Right lung (tissue), 10 donors: ENCODE results near the gene OSCP1. TPM values are rescaled to one million over a fixed set of nuclear protein-coding genes. Genes with fewer than 3 reads are reported as not detected.
"Not testable (repeated sequence)": the region's sequence is repeated elsewhere in the genome, so short reads cannot be mapped to it uniquely, and the experiment has no call there.

Source experiments
- DNase-seq, 2 donors: peaks; one replicate each; pipeline ENCODE4 v3.0.0-alpha.2; 2013
- long read RNA-seq, 8 donors: transcript quantifications; one replicate each; lab custom pipeline, GENCODE V29; 2026
- polyA plus RNA-seq, 5 donors: library from polyadenylated mRNA; unstranded; fragments of 120-200 nt; gene quantifications; one replicate each; pipeline versions ENCODE4 v1.2.1 to v1.2.3, GENCODE V29; 2013; ENCODE audit warnings: inconsistent platforms in 1 of 5, low replicate concordance in 1 of 5; ENCODE audit not compliant: insufficient read length in 5 of 5, insufficient read depth in 1 of 5

Gene OSCP1, protein sequence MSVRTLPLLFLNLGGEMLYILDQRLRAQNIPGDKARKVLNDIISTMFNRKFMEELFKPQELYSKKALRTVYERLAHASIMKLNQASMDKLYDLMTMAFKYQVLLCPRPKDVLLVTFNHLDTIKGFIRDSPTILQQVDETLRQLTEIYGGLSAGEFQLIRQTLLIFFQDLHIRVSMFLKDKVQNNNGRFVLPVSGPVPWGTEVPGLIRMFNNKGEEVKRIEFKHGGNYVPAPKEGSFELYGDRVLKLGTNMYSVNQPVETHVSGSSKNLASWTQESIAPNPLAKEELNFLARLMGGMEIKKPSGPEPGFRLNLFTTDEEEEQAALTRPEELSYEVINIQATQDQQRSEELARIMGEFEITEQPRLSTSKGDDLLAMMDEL
- polyA plus RNA-seq, result 10 to 100 TPM; 14.8 to 20.6 (median 20.1) TPM
- long read RNA-seq, donor 1, transcript OSCP1-201 (10 exons, 1,455 nt), result major isoform, 6 of 12 reads
- long read RNA-seq, donor 1, transcript OSCP1-202 (5 exons, 767 nt), result major isoform, 6 of 12 reads
- long read RNA-seq, donor 1, partial matches to known transcripts, result 0 of 12 reads
- long read RNA-seq, donor 1, other reads (novel, unspliced or antisense), result 0 of 12 reads
- long read RNA-seq, donor 2, partial matches to known transcripts, result 0 of 1 reads
- long read RNA-seq, donor 2, other reads (novel, unspliced or antisense), result 0 of 1 reads
- long read RNA-seq, donor 3, partial matches to known transcripts, result 0 of 3 reads
- long read RNA-seq, donor 3, other reads (novel, unspliced or antisense), result 0 of 3 reads
- long read RNA-seq, donor 4, partial matches to known transcripts, result 0 of 1 reads
- long read RNA-seq, donor 4, other reads (novel, unspliced or antisense), result 0 of 1 reads
- long read RNA-seq, donor 5, partial matches to known transcripts, result 0 of 5 reads
- long read RNA-seq, donor 5, other reads (novel, unspliced or antisense), result 0 of 5 reads
- long read RNA-seq, donor 6, transcript OSCP1-201 (10 exons, 1,455 nt), result major isoform, 5 of 8 reads
- long read RNA-seq, donor 6, partial matches to known transcripts, result 0 of 8 reads
- long read RNA-seq, donor 6, other reads (novel, unspliced or antisense), result 0 of 8 reads
- long read RNA-seq, donor 7, transcript OSCP1-201 (10 exons, 1,455 nt), result major isoform, 6 of 6 reads
- long read RNA-seq, donor 7, partial matches to known transcripts, result 0 of 6 reads
- long read RNA-seq, donor 7, other reads (novel, unspliced or antisense), result 0 of 6 reads
- long read RNA-seq, donor 8, partial matches to known transcripts, result 0 of 1 reads
- long read RNA-seq, donor 8, other reads (novel, unspliced or antisense), result 0 of 1 reads

DNA sequence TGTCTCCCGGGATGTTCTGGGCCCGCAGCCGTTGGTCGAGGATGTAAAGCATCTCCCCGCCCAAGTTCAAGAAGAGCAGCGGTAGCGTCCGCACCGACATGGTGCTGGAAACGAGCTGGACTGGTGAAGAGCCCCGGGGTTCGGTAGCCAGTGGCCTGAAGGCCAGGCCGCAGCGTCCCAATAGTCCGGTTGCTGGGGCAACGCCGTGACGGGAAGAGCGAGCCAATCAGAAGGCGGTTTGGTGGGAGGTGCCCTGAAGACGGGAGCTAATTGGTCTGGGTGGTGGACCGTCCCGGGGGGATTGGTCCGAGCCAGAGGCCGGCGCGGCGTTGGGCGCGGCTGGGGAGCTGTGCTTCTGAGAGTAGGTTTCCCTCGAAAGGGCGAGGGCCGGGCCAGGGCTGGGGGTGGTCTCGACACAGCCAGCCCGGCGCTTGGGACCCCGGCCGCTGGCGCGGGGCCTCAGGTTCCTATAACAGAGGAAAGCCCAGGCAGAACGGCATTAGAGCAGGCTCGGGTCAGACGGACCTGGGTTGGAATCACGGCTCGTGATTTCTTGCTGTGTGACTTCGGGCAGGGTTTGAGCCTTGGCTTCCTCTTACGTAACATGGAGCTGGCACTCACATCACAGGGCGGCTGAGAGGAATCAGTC lies at the start of gene OSCP1:
Gene OSCP1, minus strand, starts transcription at position 182 of the 649 bp plus-strand sequence. Its CDS starts 82 bp downstream, at position 100.
- DNase-seq, result peak; percentile 97

DNA sequence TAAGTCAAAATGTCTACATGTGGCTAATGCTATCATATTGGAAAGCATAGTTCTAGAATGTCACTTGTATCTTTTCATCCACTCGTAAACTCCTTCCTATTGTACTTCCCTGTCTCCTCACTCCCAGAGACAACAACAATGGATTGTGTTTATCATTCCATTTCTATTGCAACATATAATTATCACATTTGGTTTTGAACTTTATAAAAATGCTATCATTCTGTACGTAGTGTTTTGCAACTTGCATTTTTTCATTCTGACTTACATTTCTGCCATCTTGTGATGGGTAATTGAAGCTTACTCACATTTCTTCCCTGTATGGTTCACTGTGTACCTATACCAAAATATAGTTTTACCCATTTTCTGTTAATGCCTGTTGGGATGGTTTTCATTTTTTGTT lies 47.0 kb upstream of the OSCP1 start:
- no peak for DNase-seq

DNA sequence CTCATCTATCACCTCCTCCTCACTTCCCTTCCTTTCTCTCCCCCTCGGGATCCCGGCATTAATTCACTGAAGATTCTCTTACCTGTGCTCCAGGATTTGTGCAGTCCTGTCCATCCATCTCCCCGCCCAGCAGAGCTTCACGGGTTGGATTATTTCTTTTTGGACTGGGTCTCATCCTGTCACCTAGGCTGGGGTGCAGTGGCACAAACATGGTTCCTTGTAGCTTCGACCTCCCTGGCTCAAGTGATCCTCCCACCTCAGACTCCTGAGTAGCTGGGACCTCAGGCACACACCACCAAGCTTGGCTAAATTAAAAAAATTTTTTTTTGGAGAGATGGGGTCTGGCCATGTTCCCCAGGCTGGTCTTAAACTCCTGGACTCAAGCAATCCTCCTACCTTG lies 44.7 kb upstream of the OSCP1 start:
- no peak for DNase-seq

DNA sequence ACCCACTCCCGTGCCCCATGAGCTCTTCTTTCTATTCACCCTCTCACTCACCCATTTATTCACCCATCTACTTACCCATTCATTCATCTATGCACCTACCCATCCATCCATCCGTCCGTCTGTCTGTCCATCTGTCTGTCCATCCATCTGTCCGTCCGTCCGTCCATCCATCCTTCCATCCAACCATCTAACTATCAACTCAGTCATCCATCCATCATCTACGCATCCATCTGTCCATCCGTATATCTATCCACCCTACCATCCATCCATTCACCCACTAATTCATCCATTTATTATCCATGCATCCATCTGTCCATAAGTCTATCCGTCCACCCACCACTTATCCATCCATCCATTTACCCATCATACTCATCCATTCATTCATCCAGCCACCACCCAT lies 43.3 kb upstream of the OSCP1 start:
- no peak for DNase-seq

DNA sequence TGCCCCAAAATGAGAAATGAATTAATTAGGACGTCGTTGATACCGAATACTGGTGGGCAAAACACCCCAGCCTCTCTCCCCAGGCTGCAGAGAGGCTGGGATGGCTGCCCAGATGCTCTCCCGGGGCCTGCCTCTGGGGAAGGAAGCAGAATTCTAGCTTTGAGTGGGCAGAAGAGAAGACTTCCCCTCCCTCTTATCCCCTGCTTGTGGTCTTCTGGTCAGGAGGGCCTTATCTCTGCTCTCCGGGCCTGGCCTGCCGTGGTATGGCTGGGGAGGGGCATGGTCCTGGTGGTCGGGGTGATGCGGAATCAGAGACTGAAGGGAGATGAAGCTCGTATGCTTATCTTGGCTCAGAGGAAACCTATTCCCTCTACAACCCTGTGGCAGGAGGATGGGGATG lies 42.2 kb upstream of the OSCP1 start:
- DNase-seq, result no peak

DNA sequence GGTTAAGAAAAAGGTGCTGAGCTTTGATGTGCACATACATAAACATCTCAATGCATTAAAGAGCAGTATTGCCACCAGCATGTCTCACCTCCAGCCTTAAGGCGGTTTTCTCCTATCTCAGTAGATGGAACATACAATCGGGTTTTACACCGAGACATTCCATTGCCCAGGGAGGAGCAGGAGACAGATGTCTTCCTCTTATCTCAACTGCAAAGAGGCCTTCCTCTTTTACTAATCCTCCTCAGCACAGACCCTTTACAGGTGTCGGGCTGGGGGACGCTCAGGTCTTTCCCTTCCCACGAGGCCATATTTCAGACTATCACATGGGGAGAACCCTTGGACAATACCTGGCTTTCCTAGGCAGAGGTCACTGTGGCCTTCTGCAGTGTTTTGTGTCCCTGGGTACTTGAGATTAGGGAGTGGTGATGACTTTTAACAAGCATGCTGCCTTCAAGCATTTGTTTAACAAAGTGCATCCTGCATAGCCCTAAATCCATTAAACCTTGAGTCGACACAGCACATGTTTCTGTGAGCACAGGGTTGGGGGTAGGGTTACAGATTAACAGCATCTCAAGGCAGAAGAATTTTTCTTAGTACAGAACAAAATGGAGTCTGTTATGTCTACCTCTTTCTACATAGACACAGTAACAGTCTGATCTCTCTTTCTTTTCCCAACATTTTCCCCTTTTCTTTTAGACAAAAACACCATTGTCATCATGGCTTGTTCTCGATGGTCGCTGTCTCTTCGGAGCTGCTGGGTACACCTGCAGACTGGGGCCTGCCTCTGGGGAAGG lies 39.2 kb upstream of the OSCP1 start:
- DNase-seq, result not testable (repeated sequence)

DNA sequence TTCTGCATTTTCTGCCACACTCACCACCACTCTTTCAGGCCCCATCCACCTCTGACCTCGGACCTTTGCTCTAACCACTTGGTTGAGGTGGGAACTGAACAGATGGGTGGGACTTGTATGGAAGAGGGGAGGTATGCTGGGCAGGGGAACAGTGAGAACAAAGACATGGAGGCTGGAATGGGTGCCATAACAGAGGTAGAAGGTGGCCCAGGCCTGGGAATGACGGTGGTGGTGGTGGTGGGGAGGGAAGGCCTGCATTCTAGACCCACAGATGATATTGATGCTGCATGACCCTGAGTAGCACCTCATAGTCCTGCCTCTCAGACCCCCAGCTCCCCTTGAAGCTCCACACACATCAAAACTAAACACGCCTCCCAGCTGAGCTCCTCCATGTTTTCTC lies 37.7 kb upstream of the OSCP1 start:
- DNase-seq, result no peak

DNA sequence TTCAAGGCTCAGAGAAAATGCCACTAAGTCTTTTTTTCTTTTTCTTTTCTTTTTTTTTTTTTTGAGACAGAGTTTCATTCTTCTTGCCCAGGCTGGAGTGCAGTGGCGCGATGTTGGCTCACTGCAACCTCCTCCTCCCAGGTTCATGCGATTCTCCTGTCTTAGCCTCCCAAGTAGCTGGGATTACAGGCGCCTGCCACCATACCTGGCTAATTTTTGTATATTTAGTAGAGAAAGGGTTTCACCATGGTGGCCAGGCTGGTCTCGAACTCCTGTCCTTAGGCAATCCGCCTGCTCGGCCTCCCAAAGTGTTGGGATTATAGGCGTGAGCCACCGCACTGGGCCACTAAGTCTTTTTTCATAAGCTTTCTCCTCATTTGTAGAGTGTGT lies 37.1 kb upstream of the OSCP1 start:
- DNase-seq, result not testable (repeated sequence)

DNA sequence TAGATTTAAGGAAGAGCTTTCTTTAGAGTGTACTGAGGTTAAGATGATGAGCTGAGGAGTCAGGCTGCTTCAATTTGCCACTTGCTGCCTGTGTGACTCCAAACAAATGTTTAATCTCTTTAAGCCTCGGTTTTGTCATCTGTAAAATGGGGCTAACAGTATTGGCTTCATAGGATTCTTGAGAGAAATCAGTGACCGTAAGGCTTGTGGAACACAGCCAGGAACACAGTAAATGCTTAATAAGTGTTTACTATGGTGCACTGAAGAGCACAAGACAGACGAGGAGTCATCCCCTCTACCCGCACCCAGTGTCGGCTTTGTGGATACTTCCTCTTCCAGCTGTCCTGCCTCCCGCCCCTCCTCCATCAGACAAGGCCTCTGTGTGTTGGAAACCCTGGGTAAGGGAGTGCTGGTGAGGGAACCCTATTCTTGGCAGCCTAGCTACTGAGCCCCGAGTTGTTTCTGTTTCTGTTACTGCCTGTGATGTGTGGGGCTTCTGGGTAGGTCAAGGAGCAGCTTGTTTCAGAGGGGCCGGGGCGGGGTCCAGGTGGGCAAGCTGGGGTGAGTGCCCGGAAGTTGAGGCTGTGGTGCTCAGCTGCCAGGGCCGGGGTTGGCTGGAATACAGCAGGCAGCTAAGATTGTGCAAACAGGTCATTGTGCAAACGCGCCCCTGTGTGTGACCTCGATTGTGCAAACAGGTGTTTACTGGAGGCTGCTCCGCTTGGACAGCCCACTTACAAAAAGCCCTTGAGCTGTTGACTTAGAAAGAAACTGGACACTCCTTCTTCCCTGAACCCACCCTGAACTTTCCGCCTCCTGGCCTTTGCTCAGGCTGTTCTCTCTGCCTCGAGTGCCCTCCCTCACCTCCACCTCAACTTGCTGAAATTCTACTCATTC lies 36.4 kb upstream of the OSCP1 start:
- DNase-seq, result peak; percentile 42 to 51

DNA sequence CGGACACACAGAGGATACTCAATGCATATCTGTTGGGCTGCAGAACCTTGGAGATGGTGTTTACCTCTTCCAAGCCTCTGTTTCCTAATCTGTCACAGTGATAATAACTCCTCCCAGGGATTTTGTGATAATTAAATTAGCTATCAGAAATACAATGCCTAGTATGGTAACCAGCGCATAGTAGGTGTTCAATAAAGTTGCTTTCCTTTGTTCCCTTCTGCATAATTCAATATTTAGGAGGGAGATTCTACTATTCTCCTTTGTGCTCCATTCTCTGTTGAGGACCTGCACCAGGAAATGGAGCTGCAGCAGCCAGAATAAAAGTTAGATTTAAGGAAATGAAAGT lies 35.8 kb upstream of the OSCP1 start:
- no peak for DNase-seq

DNA sequence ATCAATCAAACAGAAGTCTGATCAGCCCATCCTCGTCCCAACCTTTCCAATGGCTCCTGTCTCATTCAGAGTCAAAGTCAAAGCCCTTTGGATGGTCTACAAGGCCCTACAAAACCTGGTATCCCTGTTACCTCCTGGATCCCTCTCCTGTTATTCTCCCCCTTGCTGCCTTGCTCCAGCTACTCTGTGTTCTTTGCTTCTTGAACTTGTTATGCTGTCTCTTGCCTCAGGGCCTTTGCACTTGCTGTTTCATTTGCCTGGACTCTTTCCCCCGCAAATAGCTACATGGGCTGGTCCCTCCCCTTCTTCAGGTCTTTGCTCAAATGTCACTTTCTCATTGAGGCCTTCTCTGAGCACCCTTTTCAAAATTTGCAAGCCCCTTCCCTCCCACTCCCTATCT lies 33.8 kb upstream of the OSCP1 start:
- DNase-seq, result no peak

DNA sequence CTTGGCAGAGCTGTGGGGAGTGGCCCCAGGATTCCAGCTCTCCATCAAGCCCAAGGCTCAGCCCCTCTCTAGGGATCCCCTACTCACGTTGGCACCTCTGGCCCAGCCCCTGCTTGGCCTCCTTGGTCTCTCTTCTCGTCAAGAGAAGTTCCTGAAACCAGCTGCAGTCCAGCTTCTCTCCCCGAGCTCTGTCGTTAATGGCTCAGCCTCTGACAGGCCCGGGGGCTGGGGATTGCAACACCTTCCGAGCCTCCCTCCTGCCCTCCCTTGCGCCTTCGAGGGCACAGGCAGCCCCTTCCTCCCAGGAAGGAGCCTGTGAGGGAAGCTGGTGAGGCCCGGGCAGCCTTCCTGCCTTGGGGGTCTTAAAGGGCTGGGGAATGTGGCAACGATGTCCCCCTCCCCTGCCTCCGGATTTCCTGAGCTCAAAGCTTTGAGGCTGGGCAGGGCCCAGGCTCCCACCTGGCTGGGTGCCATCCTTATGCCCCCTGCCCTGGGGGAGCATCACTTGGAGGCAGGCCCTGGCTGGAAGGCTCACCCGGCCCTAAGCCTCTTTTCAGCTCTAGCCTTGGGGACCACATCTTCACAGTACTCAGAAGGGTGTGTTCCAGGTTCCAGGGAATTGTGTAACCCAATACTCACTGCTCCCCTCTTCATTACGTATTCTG lies 32.6 kb upstream of the OSCP1 start, which contains the start of gene CSF3R:
Gene CSF3R, minus strand, starts transcription at position 190 of the 665 bp plus-strand sequence. CDS start 3,417 bp downstream, outside the sequence.
- no peak for DNase-seq

DNA sequence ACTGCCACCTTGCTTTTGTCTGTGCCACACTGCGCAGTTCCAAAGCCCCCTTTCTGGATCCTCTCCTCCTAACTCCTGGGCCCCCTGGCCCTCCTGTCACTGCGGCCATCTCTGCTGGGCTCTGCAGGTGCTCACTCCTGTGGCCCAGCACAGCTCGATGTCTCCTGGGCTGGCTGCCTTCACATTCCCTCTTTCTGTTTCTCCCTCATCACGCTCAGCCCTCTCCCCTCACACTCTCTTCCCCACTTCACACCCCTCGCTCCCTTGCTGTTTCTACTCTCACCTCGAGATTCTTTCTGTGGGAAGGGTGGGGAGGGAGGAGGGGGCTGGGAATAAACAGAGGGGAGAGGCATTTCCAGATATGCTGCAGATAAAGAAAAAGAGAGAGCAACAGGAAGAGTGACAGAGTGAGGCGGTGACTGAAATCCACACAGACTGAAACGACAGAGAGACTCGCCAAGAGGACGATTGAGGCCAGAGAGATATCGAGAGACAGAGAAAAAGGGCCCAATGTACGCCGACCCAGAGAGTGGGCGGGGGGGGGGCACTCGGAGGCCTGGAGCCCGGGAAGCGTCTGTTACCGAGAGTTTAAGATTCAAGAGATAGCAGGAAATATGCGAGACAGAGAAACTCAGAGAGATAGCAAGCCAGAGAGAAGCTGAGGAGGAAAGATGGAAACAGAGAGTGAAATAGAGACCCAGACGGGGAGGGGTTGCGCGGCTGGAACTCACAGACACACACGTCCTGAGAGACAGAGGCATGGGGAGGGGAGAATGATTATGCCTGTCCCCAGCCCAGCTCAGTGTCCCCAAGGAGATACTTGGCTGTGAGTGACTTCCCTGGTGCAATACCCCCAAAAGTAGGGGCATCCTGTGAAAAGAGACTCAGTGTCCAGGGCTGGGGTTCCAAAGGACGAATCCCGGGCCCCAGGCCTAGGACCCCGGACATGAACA lies 31.8 kb upstream of the OSCP1 start:
- DNase-seq, result no peak

DNA sequence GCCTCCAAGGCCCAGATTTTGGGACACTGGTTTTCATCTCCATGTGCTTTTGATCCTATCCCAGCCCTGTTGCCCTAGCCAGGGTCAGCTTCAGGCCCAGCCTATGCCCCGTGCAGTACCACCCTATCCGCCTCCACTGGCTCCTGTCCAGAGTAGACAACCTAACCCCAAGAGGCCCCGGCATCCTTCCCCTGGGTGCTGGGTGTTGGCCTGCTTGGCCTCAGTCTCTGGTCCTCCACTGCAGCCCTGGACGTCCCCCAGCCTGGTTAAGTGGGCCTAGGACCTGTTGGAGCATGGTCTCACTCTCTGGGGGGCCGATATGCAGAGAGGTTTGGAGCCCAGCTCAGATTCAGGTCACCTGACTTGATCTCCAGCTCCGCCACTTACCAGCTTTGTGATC lies 30.8 kb upstream of the OSCP1 start:
- no peak for DNase-seq

DNA sequence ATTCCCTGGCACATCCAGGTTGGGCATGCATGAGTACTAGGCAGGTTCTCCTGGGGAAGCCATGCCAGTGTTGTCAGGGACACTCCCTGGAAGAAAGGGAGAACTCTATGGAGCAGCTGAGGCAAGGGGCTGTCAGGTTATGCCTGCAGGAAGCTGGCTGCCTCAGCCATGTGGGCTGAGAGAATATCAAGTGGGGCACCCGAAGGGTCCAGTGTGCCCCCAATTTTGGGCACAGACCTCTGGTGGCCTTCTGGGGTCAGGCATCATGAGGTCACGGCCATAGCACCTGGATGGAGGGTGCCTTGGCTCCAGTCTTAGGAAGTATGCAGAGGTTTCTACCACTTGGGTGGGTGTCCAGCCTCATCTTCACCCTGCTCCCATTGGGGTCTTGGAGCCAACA lies 29.9 kb upstream of the OSCP1 start:
- DNase-seq, result no peak

DNA sequence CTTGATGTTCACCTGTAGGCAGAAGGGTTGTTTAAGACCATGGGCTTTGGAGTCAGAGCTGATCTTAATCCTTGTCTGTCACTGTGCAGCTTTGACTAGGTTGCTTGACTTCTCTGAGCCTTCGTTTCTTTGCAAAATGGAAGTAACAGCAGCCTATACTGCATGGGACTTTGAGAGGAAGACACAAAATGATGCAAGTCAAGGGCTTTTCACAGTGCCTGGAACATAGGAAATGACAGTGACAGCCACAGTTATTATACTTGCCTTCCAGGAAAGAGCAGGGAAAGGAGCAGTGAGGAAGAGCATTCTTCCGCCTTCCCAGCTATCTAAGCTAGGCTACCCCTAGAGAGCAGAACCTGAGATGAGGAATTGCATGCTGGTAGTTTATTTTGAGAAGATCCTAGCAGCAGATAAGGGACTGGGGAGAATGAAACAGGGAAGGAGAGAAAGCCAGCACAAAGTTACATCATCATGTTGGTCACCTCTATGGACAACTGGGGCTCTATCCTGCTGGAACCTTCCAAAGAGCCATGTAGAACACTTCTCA lies 29.3 kb upstream of the OSCP1 start:
- DNase-seq, result no peak

DNA sequence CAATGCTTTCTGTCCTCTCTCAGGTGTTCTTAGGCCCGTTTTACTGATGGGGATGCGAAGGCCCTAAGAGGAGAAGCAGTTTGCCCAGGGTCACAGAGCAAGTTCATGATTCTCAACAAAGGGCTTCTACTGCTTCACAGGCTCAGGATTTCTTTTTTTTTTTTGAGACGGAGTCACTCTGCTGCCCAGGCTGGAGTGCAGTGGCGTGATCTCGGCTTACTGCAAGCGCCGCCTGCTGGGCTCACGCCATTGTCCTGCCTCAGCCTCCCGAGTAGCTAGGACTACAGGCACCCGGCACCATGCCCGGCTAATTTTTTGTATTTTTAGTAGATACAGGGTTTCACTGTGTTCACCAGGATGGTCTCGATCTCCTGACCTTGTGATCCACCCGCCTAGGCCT lies 27.4 kb upstream of the OSCP1 start:
- DNase-seq, result not testable (repeated sequence)
